Spleen (tissue), 7 donors: ENCODE data around the gene CTSK.

Experiments used
- POLR2A ChIP-seq, 3 donors: fragments of 450-650 bp; IDR thresholded peaks; one replicate each; pipeline ENCODE4 v1.5.1; 2017; ENCODE audit warnings: antibody characterized with exemption in 3 of 3, mild to moderate bottlenecking in 1 of 3
- POLR2AphosphoS5 ChIP-seq, 3 donors: sonication (generic); formaldehyde crosslinking; IDR thresholded peaks; one replicate each; pipeline ENCODE4 v1.5.1; 2017; ENCODE audit warnings: antibody characterized with exemption in 3 of 3
- TF ChIP-seq, protein P1 (sequence below), 11 experiments: fragments of 200-600 bp in 7 of 11; fragments of 450-650 bp in 4 of 11; sonication (generic) in 4 of 11; IDR thresholded peaks in 8 of 11; conservative IDR thresholded peaks in 3 of 11; 1 replicate in 7 of 11; 2 replicates in 4 of 11; pipeline versions ENCODE4 v1.4.0 to v1.8.0; 2016 to 2021; ENCODE audit warnings: antibody characterized with exemption in 11 of 11, inconsistent platforms in 4 of 11, mild to moderate bottlenecking in 1 of 11
- donor health status: DM: no; HTN: no; CAD: no; lungs with moderate emphysema.
- donor health status: DM: no; HTN: no; CAD: no.
- donor health status: DM: no; HTN: no; CAD: no.

DNA sequence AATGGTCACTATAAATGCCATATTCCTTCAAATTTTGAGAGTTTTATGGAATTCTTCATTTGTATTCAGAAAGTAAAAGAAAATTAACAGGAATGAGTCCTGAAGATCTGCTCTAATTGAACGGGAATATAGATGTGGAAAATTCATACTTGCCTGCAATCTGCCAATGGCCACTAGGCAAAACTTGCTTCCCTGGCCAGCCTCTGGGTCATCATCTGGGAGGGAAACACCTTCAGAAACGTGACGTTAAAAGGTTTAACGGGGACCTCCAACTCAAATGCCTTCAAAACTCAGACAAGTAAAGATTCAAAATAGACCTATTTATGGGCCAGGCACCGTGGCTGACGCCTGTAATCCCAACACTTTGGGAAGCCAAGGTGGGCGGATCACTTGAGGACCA is 21.7 kb upstream of the CTSK start:
- TF ChIP-seq POLR2A (IDR thresholded peaks at IDR 0.05): no peak
- TF ChIP-seq, protein P1, sequence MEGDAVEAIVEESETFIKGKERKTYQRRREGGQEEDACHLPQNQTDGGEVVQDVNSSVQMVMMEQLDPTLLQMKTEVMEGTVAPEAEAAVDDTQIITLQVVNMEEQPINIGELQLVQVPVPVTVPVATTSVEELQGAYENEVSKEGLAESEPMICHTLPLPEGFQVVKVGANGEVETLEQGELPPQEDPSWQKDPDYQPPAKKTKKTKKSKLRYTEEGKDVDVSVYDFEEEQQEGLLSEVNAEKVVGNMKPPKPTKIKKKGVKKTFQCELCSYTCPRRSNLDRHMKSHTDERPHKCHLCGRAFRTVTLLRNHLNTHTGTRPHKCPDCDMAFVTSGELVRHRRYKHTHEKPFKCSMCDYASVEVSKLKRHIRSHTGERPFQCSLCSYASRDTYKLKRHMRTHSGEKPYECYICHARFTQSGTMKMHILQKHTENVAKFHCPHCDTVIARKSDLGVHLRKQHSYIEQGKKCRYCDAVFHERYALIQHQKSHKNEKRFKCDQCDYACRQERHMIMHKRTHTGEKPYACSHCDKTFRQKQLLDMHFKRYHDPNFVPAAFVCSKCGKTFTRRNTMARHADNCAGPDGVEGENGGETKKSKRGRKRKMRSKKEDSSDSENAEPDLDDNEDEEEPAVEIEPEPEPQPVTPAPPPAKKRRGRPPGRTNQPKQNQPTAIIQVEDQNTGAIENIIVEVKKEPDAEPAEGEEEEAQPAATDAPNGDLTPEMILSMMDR (IDR thresholded peaks at IDR 0.05 in 8 of 11, conservative IDR thresholded peaks at IDR 0.05 in 3 of 11): peak in 3 of 11 experiments; percentile 8 to 15 (median 12)
- no peak for TF ChIP-seq POLR2AphosphoS5 (IDR thresholded peaks at IDR 0.05)
